B cell (primary cell): ENCODE data around the gene MLLT3. TPM values are rescaled to one million over a fixed set of nuclear protein-coding genes. Genes with fewer than 3 reads are reported as not detected.

Experiments used
- ATAC-seq: fragments of 200-7000 bp; cut with Tn5 transposase; one replicate; pipeline ENCODE4 v1.10.0; 2021; ENCODE audit warnings: low read depth, mild to moderate bottlenecking, moderate number of reproducible peaks, moderate library complexity
- CTCF ChIA-PET: fragments of 350-600 bp; sonication (Branson Sonifier 250); formaldehyde crosslinking; loops from one replicate; lab custom pipeline; 2021; ENCODE audit warnings: antibody characterized with exemption, inconsistent platforms; lab: Charles Lee
- POLR2A ChIA-PET: fragments of 350-600 bp; sonication (Branson Sonifier 250); formaldehyde crosslinking; loops from one replicate; lab custom pipeline; 2021; ENCODE audit warnings: antibody characterized with exemption; lab: Charles Lee
- DNase-seq: peaks from one replicate; pipeline ENCODE4 v3.0.0; 2013
- H2AFZ ChIP-seq: 2 replicates; pipeline ENCODE4 v1.6.1; 2012; ENCODE audit warnings: mild to moderate bottlenecking, low read depth, low read length; ENCODE audit not compliant: insufficient read depth, poor library complexity, severe bottlenecking
- H3K27ac ChIP-seq, 2 donors: 1 replicate in 1 of 2; 2 replicates in 1 of 2; pipeline ENCODE4 v1.5.1; 2012 to 2013; ENCODE audit warnings: low read length in 2 of 2, mild to moderate bottlenecking in 2 of 2, moderate library complexity in 1 of 2
- H3K27me3 ChIP-seq, 4 experiments: fragments of 200-600 bp in 1 of 4; sonication (generic) in 1 of 4; replicated peaks in 1 of 4; 1 replicate in 2 of 4; 2 replicates in 2 of 4; pipeline versions ENCODE4 v1.6.1 to v1.7.0; 2013 to 2016; ENCODE audit warnings: low read length in 3 of 4, mild to moderate bottlenecking in 2 of 4, mixed read lengths in 1 of 4, moderate library complexity in 1 of 4; ENCODE audit not compliant: insufficient read depth in 4 of 4, control insufficient read depth in 3 of 4; ENCODE audit errors: control extremely low read depth in 1 of 4
- H3K36me3 ChIP-seq, 2 experiments: replicated peaks in 1 of 2; 1 replicate in 1 of 2; 2 replicates in 1 of 2; pipeline versions ENCODE4 v1.6.1 to v1.7.1; 2013; ENCODE audit warnings: low read length in 1 of 2; ENCODE audit not compliant: insufficient read depth in 2 of 2, control insufficient read depth in 1 of 2; ENCODE audit errors: control extremely low read depth in 1 of 2, extremely low read depth in 1 of 2
- H3K4me1 ChIP-seq, 2 donors: fragments of 200-600 bp in 1 of 2; sonication (generic) in 1 of 2; 1 replicate in 1 of 2; 2 replicates in 1 of 2; pipeline versions ENCODE4 v1.5.1 to v1.6.1; 2013 to 2017; ENCODE audit warnings: low read length in 2 of 2; ENCODE audit not compliant: control insufficient read depth in 2 of 2, insufficient read depth in 2 of 2
- H3K4me2 ChIP-seq: replicated peaks from 2 replicates; pipeline ENCODE3; 2012; ENCODE audit warnings: mild to moderate bottlenecking, low read depth, low read length; ENCODE audit not compliant: poor library complexity, severe bottlenecking
- H3K4me3 ChIP-seq, 5 experiments: fragments of 200-600 bp in 1 of 5; sonication (generic) in 1 of 5; 1 replicate in 3 of 5; 2 replicates in 2 of 5; pipeline versions ENCODE4 v1.5.1 to v1.7.0; 2011 to 2016; ENCODE audit warnings: low read length in 4 of 5, mild to moderate bottlenecking in 4 of 5, low read depth in 2 of 5, control low read depth in 1 of 5, moderate library complexity in 1 of 5; ENCODE audit not compliant: insufficient read depth in 1 of 5; ENCODE audit errors: control extremely low read depth in 1 of 5, extremely low read depth in 1 of 5
- H3K79me2 ChIP-seq: fragments of 200-600 bp; sonication (generic); one replicate; pipeline ENCODE4 v1.6.0; 2016; ENCODE audit warnings: low read length; ENCODE audit not compliant: control insufficient read depth, insufficient read depth
- H3K9ac ChIP-seq: fragments of 200-600 bp; sonication (generic); 2 replicates; pipeline ENCODE4 v1.6.1; 2017; ENCODE audit warnings: mild to moderate bottlenecking, low read length, moderate library complexity
- H3K9me3 ChIP-seq, 3 donors: one replicate each; pipeline versions ENCODE4 v1.6.1 to v1.7.1; 2013; ENCODE audit warnings: low read length in 2 of 3; ENCODE audit not compliant: control insufficient read depth in 2 of 3, insufficient read depth in 1 of 3; ENCODE audit errors: control extremely low read depth in 1 of 3
- H4K20me1 ChIP-seq: 2 replicates; pipeline ENCODE4 v1.6.0; 2012; ENCODE audit warnings: mild to moderate bottlenecking, low read length; ENCODE audit not compliant: insufficient read depth, control insufficient read depth, poor library complexity, severe bottlenecking
- H3K27ac Mint-ChIP-seq: one replicate; pipeline ENCODE4 v1.8.0; 2021; ENCODE audit warnings: mixed read lengths
- H3K27me3 Mint-ChIP-seq: one replicate; pipeline ENCODE4 v1.8.0; 2021; ENCODE audit warnings: mixed read lengths
- H3K4me1 Mint-ChIP-seq: one replicate; pipeline ENCODE4 v1.8.0; 2021; ENCODE audit warnings: mixed read lengths
- H3K4me3 Mint-ChIP-seq: one replicate; pipeline ENCODE4 v1.8.0; 2021; ENCODE audit warnings: mixed read lengths
- H3K9me3 Mint-ChIP-seq: one replicate; pipeline ENCODE4 v1.8.0; 2022; ENCODE audit warnings: mixed read lengths; ENCODE audit not compliant: insufficient read depth
- CTCF ChIP-seq: fragments of 200-600 bp; IDR thresholded peaks from one replicate; pipeline ENCODE4 v1.8.0; 2022; ENCODE audit warnings: antibody characterized with exemption, mild to moderate bottlenecking
- EZH2 ChIP-seq: IDR thresholded peaks from 2 replicates; pipeline ENCODE4 v1.6.1; 2012; ENCODE audit warnings: borderline replicate concordance, low read depth, mild to moderate bottlenecking, moderate library complexity, low read length; ENCODE audit not compliant: insufficient read depth, poor library complexity, severe bottlenecking
- WGBS: methylation state at CpG from one replicate; pipeline ENCODE4 v1.1.5; 2013; ENCODE audit warnings: missing lambda C conversion rate; ENCODE audit not compliant: insufficient coverage; 5-methylcytosine and 5-hydroxymethylcytosine counted together
- intact Hi-C: fragments of 100-400 bp; cut with micrococcal nuclease; formaldehyde crosslinking; loops from one replicate; pipeline ENCODE4 v1.10.0; 2022
- polyA plus RNA-seq: library from polyadenylated mRNA; depleted of rRNA; stranded (reverse); fragments of >200 nt; gene quantifications from 2 replicates; pipeline ENCODE4 v1.2.3, GENCODE V29; 2012
- total RNA-seq, 2 donors: library from RNA; stranded (reverse); fragments of 120-200 nt in 1 of 2; gene quantifications; 1 replicate in 1 of 2; 2 replicates in 1 of 2; pipeline versions ENCODE4 v1.2.3 to v1.2.4, GENCODE V29; 2013 to 2022

MLLT3 gene
- total and polyA plus RNA-seq, 2 donors (not counting 1 experiment from before 2014, with no cell fraction given): 3.4 to 3.6 TPM

DNA sequence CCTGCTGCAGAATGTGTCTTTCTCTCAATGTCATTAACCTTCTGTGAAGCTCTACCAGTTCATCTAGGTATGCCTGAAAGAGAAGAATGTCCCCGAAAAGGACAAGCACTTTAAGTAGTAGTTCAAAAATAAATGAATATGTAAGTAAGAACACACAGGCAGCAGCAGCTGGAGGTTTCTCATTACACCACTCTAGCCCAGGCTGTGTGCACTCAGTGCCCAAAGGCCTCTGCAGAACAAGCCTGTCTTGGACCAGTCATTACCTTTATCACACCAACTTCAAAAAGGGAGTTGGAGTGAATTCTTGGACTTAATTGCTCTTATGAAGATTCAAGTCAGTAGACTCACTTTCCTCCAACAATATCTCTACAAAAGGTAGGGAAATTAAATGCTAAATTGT lies 268.8 kb downstream of the MLLT3 start:
- Mint-ChIP-seq H3K27me3 (no peaks in the 10 kb centered on the region), H3K4me3 (no peak overlapping the region), H3K27ac (no peak overlapping the region), H3K4me1 (no peaks in the 10 kb centered on the region), H3K9me3 (no peaks in the 10 kb centered on the region)
- Histone ChIP-seq H3K4me2 (no peak overlapping the region), H3K27ac (no peak overlapping the region), H2AFZ (no peak overlapping the region), H3K9me3 (no peaks in the 10 kb centered on the region), H4K20me1 (no peaks in the 10 kb centered on the region), H3K36me3 (no peaks in the 10 kb centered on the region), H3K27me3 (no peaks in the 10 kb centered on the region), H3K4me3 (no peak overlapping the region), H3K9ac (no peak overlapping the region), H3K79me2 (no peaks in the 10 kb centered on the region), H3K4me1 (no peaks in the 10 kb centered on the region)
- ATAC-seq (no peak), DNase-seq (no peak)
- no CpG with 5 or more reads among the region's 1 CpG for WGBS
- CTCF ChIA-PET: no interaction called here
- intact Hi-C loops: loop anchor here (10.0 kb wide), 1 partner anchor 761 kb away; no protein-coding TSS in a partner anchor
- POLR2A ChIA-PET: no interaction called here
- TF ChIP-seq CTCF: no peak

- intact Hi-C loops: loop anchor here (10.0 kb wide), 1 partner anchor 762 kb away; no protein-coding TSS in a partner anchor
- H3K4me1 Mint-ChIP-seq: no peaks in the 10 kb centered on the region
- no peak overlapping the region for H3K27ac Mint-ChIP-seq
Measured at GRCh38 chr9:20352591-20352990, 269.7 kb downstream of the MLLT3 start.

More at GRCh38 chr9:20352591-20352990, 269.7 kb downstream of the MLLT3 start:
- CTCF ChIA-PET: no interaction called here
- H3K9me3 Mint-ChIP-seq: no peaks in the 10 kb centered on the region
- Histone ChIP-seq H3K79me2 (no peaks in the 10 kb centered on the region), H3K36me3 (no peaks in the 10 kb centered on the region), H4K20me1 (no peaks in the 10 kb centered on the region), H2AFZ (no peak overlapping the region), H3K9ac (no peak overlapping the region), H3K4me3 (no peak overlapping the region), H3K9me3 (no peaks in the 10 kb centered on the region), H3K27ac (no peak overlapping the region), H3K27me3 (no peaks in the 10 kb centered on the region), H3K4me1 (no peaks in the 10 kb centered on the region), H3K4me2 (no peak overlapping the region)
- ATAC-seq (no peak), DNase-seq (no peak)
- POLR2A ChIA-PET: no interaction called here
- TF ChIP-seq EZH2 (no peak), CTCF (no peak)
- no peaks in the 10 kb centered on the region for H3K27me3 Mint-ChIP-seq
- WGBS: no CpG with 5 or more reads among the region's 2 CpGs
- no peak overlapping the region for H3K4me3 Mint-ChIP-seq
